A673 (cell line): ENCODE measurements around the gene PCBP3. TPM values are rescaled to one million over a fixed set of nuclear protein-coding genes. Genes with fewer than 3 reads are reported as not detected.

Experiments used
- BruUV-seq: library from RNA; stranded (reverse); fragments of 400-500 nt; replicated peaks from 2 replicates; lab custom pipeline; 2021; lab: Mats Ljungman, UMichigan
- CTCF ChIA-PET: fragments of 300-600 bp; sonication (Branson Sonifier 250); formaldehyde crosslinking; loops from one replicate; lab custom pipeline; 2022; ENCODE audit warnings: antibody characterized with exemption; lab: Charles Lee
- POLR2A ChIA-PET: fragments of 300-600 bp; sonication (Branson Sonifier 250); formaldehyde crosslinking; loops from one replicate; lab custom pipeline; 2022; ENCODE audit warnings: antibody characterized with exemption; ENCODE audit not compliant: low non-redundant PET; lab: Charles Lee
- DNase-seq: peaks from one replicate; pipeline ENCODE4 v3.0.0-alpha.2; 2015; ENCODE audit warnings: low spot score
- H3K27ac ChIP-seq: fragments of 200-600 bp; sonication (generic); 2 replicates; pipeline ENCODE4 v1.5.1; 2016; ENCODE audit warnings: mixed run types, low read depth, mild to moderate bottlenecking, mixed read lengths, antibody characterized with exemption, low read length; ENCODE audit not compliant: poor library complexity, severe bottlenecking
- H3K27me3 ChIP-seq: fragments of 200-600 bp; sonication (generic); replicated peaks from 2 replicates; pipeline ENCODE4 v1.6.1; 2017; ENCODE audit warnings: mixed run types, low read depth, mild to moderate bottlenecking, mixed read lengths, antibody characterized with exemption, low read length; ENCODE audit not compliant: insufficient read depth, poor library complexity
- H3K36me3 ChIP-seq: fragments of 200-600 bp; sonication (generic); 2 replicates; pipeline ENCODE4 v1.6.1; 2016; ENCODE audit warnings: mixed run types, mild to moderate bottlenecking, mixed read lengths, antibody characterized with exemption, low read length; ENCODE audit not compliant: insufficient read depth, poor library complexity, severe bottlenecking
- H3K4me1 ChIP-seq: fragments of 200-600 bp; sonication (generic); 2 replicates; pipeline ENCODE4 v1.6.1; 2017; ENCODE audit warnings: mixed run types, mild to moderate bottlenecking, mixed read lengths, antibody characterized with exemption, low read length; ENCODE audit not compliant: insufficient read depth, poor library complexity, severe bottlenecking
- H3K4me3 ChIP-seq: fragments of 200-600 bp; sonication (generic); 2 replicates; pipeline ENCODE4 v1.5.1; 2016; ENCODE audit warnings: low read depth, mixed run types, mild to moderate bottlenecking, mixed read lengths, low read length; ENCODE audit not compliant: poor library complexity, severe bottlenecking
- H3K9me3 ChIP-seq: fragments of 200-600 bp; sonication (generic); 2 replicates; pipeline ENCODE4 v1.6.1; 2016; ENCODE audit warnings: mixed run types, low read depth, mild to moderate bottlenecking, mixed read lengths, antibody characterized with exemption, low read length; ENCODE audit not compliant: poor library complexity, severe bottlenecking
- EZH2 ChIP-seq: fragments of 200-600 bp; sonication (generic); IDR thresholded peaks from 2 replicates; pipeline ENCODE4 v1.6.1; 2017; ENCODE audit warnings: borderline replicate concordance, low read depth, mild to moderate bottlenecking, mixed read lengths, antibody characterized with exemption, low read length; ENCODE audit not compliant: poor library complexity, severe bottlenecking
- intact Hi-C: fragments of 100-400 bp; cut with micrococcal nuclease; formaldehyde crosslinking; loops from one replicate; pipeline ENCODE4 v1.10.0; 2022; ENCODE audit not compliant: unreplicated experiment
- total RNA-seq: library from RNA; stranded (reverse); gene quantifications from 2 replicates; pipeline ENCODE4 v1.2.3, GENCODE V29; 2021
- TF ChIP-seq, protein P1 (sequence below): fragments of 300-800, 200-600 bp; sonication (generic); conservative IDR thresholded peaks from 2 replicates; pipeline ENCODE4 v1.5.1; 2017; ENCODE audit warnings: low read depth, mild to moderate bottlenecking, antibody characterized with exemption, low read length, moderate library complexity, mixed read lengths

Gene PCBP3
- total RNA-seq, 1 experiment from 2014 or later, result 25.6 TPM

GRCh38 chr21:45778686-45779085 lies 135.2 kb downstream of the PCBP3 start:
- ChIA-PET CTCF (no interaction called here), POLR2A (no interaction called here)
- Histone ChIP-seq H3K4me3 (no peak overlapping the region), H3K9me3 (peaks cover 17% of the 10 kb centered on the region), H3K4me1 (no peaks in the 10 kb centered on the region), H3K27me3 (no peaks in the 10 kb centered on the region), H3K27ac (no peak overlapping the region), H3K36me3 (no peaks in the 10 kb centered on the region)
- BruUV-seq, result no TSS peak
- DNase-seq, result no peak
- intact Hi-C loops, result no loop called here
- TF ChIP-seq, protein P1, sequence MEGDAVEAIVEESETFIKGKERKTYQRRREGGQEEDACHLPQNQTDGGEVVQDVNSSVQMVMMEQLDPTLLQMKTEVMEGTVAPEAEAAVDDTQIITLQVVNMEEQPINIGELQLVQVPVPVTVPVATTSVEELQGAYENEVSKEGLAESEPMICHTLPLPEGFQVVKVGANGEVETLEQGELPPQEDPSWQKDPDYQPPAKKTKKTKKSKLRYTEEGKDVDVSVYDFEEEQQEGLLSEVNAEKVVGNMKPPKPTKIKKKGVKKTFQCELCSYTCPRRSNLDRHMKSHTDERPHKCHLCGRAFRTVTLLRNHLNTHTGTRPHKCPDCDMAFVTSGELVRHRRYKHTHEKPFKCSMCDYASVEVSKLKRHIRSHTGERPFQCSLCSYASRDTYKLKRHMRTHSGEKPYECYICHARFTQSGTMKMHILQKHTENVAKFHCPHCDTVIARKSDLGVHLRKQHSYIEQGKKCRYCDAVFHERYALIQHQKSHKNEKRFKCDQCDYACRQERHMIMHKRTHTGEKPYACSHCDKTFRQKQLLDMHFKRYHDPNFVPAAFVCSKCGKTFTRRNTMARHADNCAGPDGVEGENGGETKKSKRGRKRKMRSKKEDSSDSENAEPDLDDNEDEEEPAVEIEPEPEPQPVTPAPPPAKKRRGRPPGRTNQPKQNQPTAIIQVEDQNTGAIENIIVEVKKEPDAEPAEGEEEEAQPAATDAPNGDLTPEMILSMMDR, result no peak
- no peak for TF ChIP-seq EZH2

GRCh38 chr21:45779226-45779625 lies 135.7 kb downstream of the PCBP3 start:
- no peak for DNase-seq
- H3K9me3 ChIP-seq, result peaks cover 17% of the 10 kb centered on the region
- H3K27ac ChIP-seq, result no peak overlapping the region
- no TSS peak for BruUV-seq
- H3K36me3 ChIP-seq, result no peaks in the 10 kb centered on the region
- no peak overlapping the region for H3K4me3 ChIP-seq
- no peaks in the 10 kb centered on the region for H3K27me3 ChIP-seq
- TF ChIP-seq, protein P1, result no peak
- POLR2A ChIA-PET, result no interaction called here
- CTCF ChIA-PET, result no interaction called here
- intact Hi-C loops, result no loop called here
- H3K4me1 ChIP-seq, result no peaks in the 10 kb centered on the region

DNA sequence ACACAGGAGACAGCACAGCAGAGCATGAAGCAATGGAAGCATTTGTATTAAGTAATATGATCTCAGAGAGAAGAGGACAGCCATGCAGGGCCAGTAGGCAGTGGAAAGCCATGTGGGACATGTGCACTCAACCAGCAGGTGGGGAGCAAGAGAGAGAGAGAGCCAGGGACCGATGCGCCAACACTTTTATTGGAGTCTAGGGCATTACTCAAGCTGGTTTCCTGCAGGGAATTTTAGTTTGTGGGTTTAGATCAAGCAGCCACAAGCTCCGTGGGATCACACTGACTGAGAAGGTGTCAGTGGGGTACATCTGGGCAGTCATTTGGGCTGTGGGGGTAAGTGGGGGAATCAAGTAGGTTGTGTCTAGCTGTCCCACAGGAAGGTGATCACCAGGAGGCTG lies 137.1 kb downstream of the PCBP3 start:
- Histone ChIP-seq H3K4me1 (no peaks in the 10 kb centered on the region), H3K4me3 (no peak overlapping the region), H3K36me3 (no peaks in the 10 kb centered on the region), H3K27me3 (no peaks in the 10 kb centered on the region), H3K27ac (no peak overlapping the region), H3K9me3 (peaks cover 17% of the 10 kb centered on the region)
- CTCF ChIA-PET, result no interaction called here
- intact Hi-C loops, result no loop called here
- no peak for DNase-seq
- POLR2A ChIA-PET, result no interaction called here
- no peak for TF ChIP-seq EZH2
- TF ChIP-seq, protein P1, result no peak
- no TSS peak for BruUV-seq
